Measurements from ENCODE around the gene VLDLR. TPM values are rescaled to one million over a fixed set of nuclear protein-coding genes. Genes with fewer than 3 reads are reported as not detected.

The VLDLR gene
- total and polyA plus RNA-seq, 2 of the 8 experiments (the other 6 are each of a cell fraction or from before 2014, with no cell fraction given): 24.2 to 49.1 TPM

DNA sequence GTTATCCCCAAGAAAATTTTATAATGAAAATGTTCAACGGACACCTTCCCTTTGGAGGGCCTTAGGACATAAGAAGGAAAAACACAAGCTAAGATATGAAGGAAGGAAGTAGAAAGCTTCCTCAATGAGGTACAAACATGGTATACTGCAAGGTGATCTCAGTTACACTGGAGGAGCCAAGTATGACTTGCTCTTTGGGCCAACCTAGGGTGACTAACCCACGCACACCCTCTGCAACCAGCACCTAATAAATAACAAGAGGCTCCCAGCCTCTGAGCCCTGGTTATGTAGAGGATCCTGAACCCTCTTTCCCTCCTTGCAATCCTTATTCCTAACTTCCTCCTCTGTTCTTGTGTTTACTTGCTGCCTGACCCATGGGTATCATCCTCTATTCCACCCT, 57.4 kb downstream of the VLDLR start:
- Histone ChIP-seq H4K91ac (replicated peaks; ENCODE audit: insufficient read length, low read length) (no peak overlapping the region), H3K4me3 (ENCODE audit: extremely low read depth in 1 of 4, insufficient read depth in 2 of 4, low read depth in 3 of 4, low read length in 4 of 4) (no peak overlapping the region), H3K36me3 (ENCODE audit: control insufficient read depth in 2 of 4, insufficient read depth in 4 of 4, low read length in 3 of 4) (no peaks in the 10 kb centered on the region), H3K9ac (replicated peaks in 1 of 4; ENCODE audit: extremely low read depth in 1 of 4, low read depth in 3 of 4, low read length in 3 of 4) (no peak overlapping the region), H3K4me2 (ENCODE audit: insufficient read depth in 1 of 2, low read depth in 2 of 2, low read length in 2 of 2) (no peak overlapping the region), H3K9me3 (ENCODE audit: insufficient read depth in 2 of 2, low read depth in 1 of 2, low read length in 1 of 2) (no peaks in the 10 kb centered on the region), H3K4me1 (replicated peaks in 1 of 4; ENCODE audit: control insufficient read depth in 3 of 4, insufficient read depth in 4 of 4, low read length in 3 of 4) (peaks cover 0 to 2% (median 0%) of the 10 kb centered on the region in 4 experiments; a peak in 1 of 7 replicates), H3K23me2 (ENCODE audit: low read depth, low read length) (no peaks in the 10 kb centered on the region), H3K79me2 (ENCODE audit: control insufficient read depth in 1 of 2, insufficient read depth in 2 of 2, low read length in 2 of 2) (no peaks in the 10 kb centered on the region), H2BK5ac (ENCODE audit: low read depth, low read length) (no peak overlapping the region), H4K8ac (ENCODE audit: extremely low read depth, insufficient read depth, low read length) (no peak overlapping the region), H3K18ac (ENCODE audit: extremely low read depth, low read length) (no peak overlapping the region), H3K4ac (replicated peaks; ENCODE audit: insufficient read length, low read depth, low read length) (no peak overlapping the region), H2BK20ac (ENCODE audit: low read length) (no peak overlapping the region), H4K5ac (ENCODE audit: insufficient read length, low read depth, low read length) (no peak overlapping the region), H4K20me1 (replicated peaks in 1 of 2; ENCODE audit: control insufficient read depth in 1 of 2, insufficient read depth in 2 of 2, low read length in 2 of 2) (no peaks in the 10 kb centered on the region), H3K27ac (ENCODE audit: low read depth, low read length) (no peak overlapping the region), H2BK12ac (ENCODE audit: low read depth, low read length) (no peak overlapping the region; the same call in 1 of the 2 replicates), H2BK15ac (ENCODE audit: low read length) (no peak overlapping the region), H2AK5ac (ENCODE audit: low read depth, low read length) (no peak overlapping the region), H3K14ac (ENCODE audit: insufficient read length) (no peak overlapping the region), H3K27me3 (replicated peaks in 1 of 4; ENCODE audit: control insufficient read depth in 3 of 4, extremely low read depth in 1 of 4, insufficient read depth in 3 of 4, low read length in 3 of 4) (no peaks in the 10 kb centered on the region), H3K23ac (ENCODE audit: insufficient read length) (no peak overlapping the region), H3K79me1 (ENCODE audit: low read depth, low read length) (no peaks in the 10 kb centered on the region), H2BK120ac (replicated peaks; ENCODE audit: low read depth, low read length) (no peak overlapping the region), H3K56ac (replicated peaks; ENCODE audit: insufficient read length, low read depth, low read length) (no peak overlapping the region), H2AFZ (ENCODE audit: low read length) (no peak overlapping the region)
- WGBS, 2 experiments (ENCODE audit: extremely low coverage in 1 of 2, insufficient coverage in 1 of 2, insufficient read length in 1 of 2, insufficient replicate concordance in 2 of 2, low coverage in 1 of 2, low lambda C conversion rate in 2 of 2, missing lambda C conversion rate in 1 of 2): 78% methylated on average over 2 of the region's 2 CpGs; no CpG with 5 or more reads in 1 of the 2 experiments
- TF ChIP-seq TCF12 (IDR thresholded peaks at IDR 0.05; ENCODE audit: low read depth, low read length): no peak
- DNase-seq (ENCODE audit: low read depth in 1 of 2, low spot score in 2 of 2) (no peak), FAIRE-seq (no peak)
- ChIA-PET POLR2A (ENCODE audit: partially characterized antibody) (interaction anchor here (0.6 kb wide), 1 partner anchor 22 kb away, joined by 3 read pairs; no protein-coding TSS in a partner anchor), CTCF (ENCODE audit: partially characterized antibody) (interaction anchor here (0.6 kb wide), 1 partner anchor 759 kb away, joined by 3 read pairs; no protein-coding TSS in a partner anchor)
